GM12878 (cell line): Measurements from ENCODE around the gene WIPF2. TPM values are rescaled to one million over a fixed set of nuclear protein-coding genes. Genes with fewer than 3 reads are reported as not detected.

Source experiments
- ATAC-seq: fragments of 200-7000 bp; cut with Tn5 transposase; 3 replicates; pipeline ENCODE4 v1.9.1; 2020; ENCODE audit warnings: mild to moderate bottlenecking, moderate library complexity
- BruUV-seq: library from RNA; stranded (reverse); fragments of 400-500 nt; replicated peaks from 2 replicates; lab custom pipeline; 2021; lab: Mats Ljungman, UMichigan
- CTCF ChIA-PET: fragments of 300-600 bp; sonication (Branson Sonifier 250); formaldehyde crosslinking; extraction: SDS; loops from one replicate; lab custom pipeline; 2021; ENCODE audit warnings: inconsistent platforms; lab: Yijun Ruan, JAX
- POLR2A ChIA-PET: fragments of 350-600 bp; formaldehyde crosslinking; extraction: SDS; loops from one replicate; lab custom pipeline; 2021; ENCODE audit warnings: inconsistent platforms; lab: Charles Lee
- RAD21 ChIA-PET: fragments of 300-600 bp; sonication (Branson Sonifier 250); formaldehyde crosslinking; loops from one replicate; lab custom pipeline; 2023; ENCODE audit warnings: antibody characterized with exemption; ENCODE audit not compliant: unreplicated experiment; lab: Charles Lee
- SMC1A ChIA-PET: fragments of 300-600 bp; sonication (Branson Sonifier 250); formaldehyde crosslinking; loops from one replicate; lab custom pipeline; 2023; ENCODE audit not compliant: unreplicated experiment, uncharacterized antibody; lab: Charles Lee
- DNase-seq: peaks from one replicate; pipeline ENCODE4 v3.0.0-alpha.2; 2011; ENCODE audit warnings: low read depth, low spot score
- FAIRE-seq: peaks from 3 replicates; lab custom pipeline; 2011; peaks lifted over from hg19 to GRCh38; lab: Jason Lieb, UNC
- H2AFZ ChIP-seq: 2 replicates; pipeline ENCODE4 v1.6.0; 2011; ENCODE audit warnings: low read depth, low read length, control low read depth; ENCODE audit not compliant: control insufficient read depth
- H3K27ac ChIP-seq: 2 replicates; pipeline ENCODE4 v1.5.1; 2011; ENCODE audit warnings: control low read depth; ENCODE audit not compliant: control insufficient read depth, insufficient read depth
- H3K27me3 ChIP-seq, 2 experiments: replicated peaks in 1 of 2; 2 replicates each; pipeline versions ENCODE4 v1.6.0 to v1.6.1; 2011; ENCODE audit warnings: low read length in 1 of 2; ENCODE audit not compliant: control insufficient read depth in 2 of 2, insufficient read depth in 2 of 2
- H3K36me3 ChIP-seq, 2 experiments: 2 replicates each; pipeline ENCODE4 v1.5.1; 2011; ENCODE audit warnings: low read length in 1 of 2; ENCODE audit not compliant: control insufficient read depth in 2 of 2, insufficient read depth in 2 of 2
- H3K4me1 ChIP-seq: 2 replicates; pipeline ENCODE4 v1.6.1; 2011; ENCODE audit warnings: mild to moderate bottlenecking, low read length, moderate library complexity, mixed read lengths; ENCODE audit not compliant: control insufficient read depth, insufficient read depth
- H3K4me2 ChIP-seq: 2 replicates; pipeline ENCODE4 v1.6.0; 2011; ENCODE audit warnings: control low read depth; ENCODE audit not compliant: control insufficient read depth, insufficient read depth
- H3K4me3 ChIP-seq: fragments of 200-600 bp; sonication (generic); 2 replicates; pipeline ENCODE4 v1.5.1; 2016
- H3K79me2 ChIP-seq: 2 replicates; pipeline ENCODE4 v1.6.0; 2011; ENCODE audit warnings: low read length; ENCODE audit not compliant: control insufficient read depth, insufficient read depth
- H3K9ac ChIP-seq: 2 replicates; pipeline ENCODE4 v1.8.0; 2011; ENCODE audit warnings: low read length, control low read depth, mixed read lengths; ENCODE audit not compliant: control insufficient read depth, insufficient read depth
- H3K9me3 ChIP-seq: replicated peaks from 3 replicates; pipeline ENCODE4 v1.5.1; 2011; ENCODE audit warnings: mild to moderate bottlenecking, low read length; ENCODE audit not compliant: control insufficient read depth, insufficient read depth
- H4K20me1 ChIP-seq: 2 replicates; pipeline ENCODE4 v1.6.0; 2011; ENCODE audit not compliant: control insufficient read depth, insufficient read depth
- BRCA1 ChIP-seq: IDR thresholded peaks from 2 replicates; pipeline ENCODE4 v1.6.1; 2011; ENCODE audit warnings: low read depth, low read length, improper control_type of control experiment
- EGR1 ChIP-seq, 2 experiments: IDR thresholded peaks; 1 replicate in 1 of 2; 2 replicates in 1 of 2; pipeline ENCODE4 v1.6.1; 2011 to 2012; ENCODE audit warnings: low read depth in 2 of 2, low read length in 2 of 2, borderline replicate concordance in 1 of 2, mild to moderate bottlenecking in 1 of 2, moderate library complexity in 1 of 2
- FOXM1 ChIP-seq: IDR thresholded peaks from 2 replicates; pipeline ENCODE4 v1.6.1; 2012; ENCODE audit warnings: low read depth, mild to moderate bottlenecking, inconsistent platforms, low read length, moderate library complexity
- POU2F2 ChIP-seq: IDR thresholded peaks from 3 replicates; pipeline ENCODE4 v1.6.1; 2011; ENCODE audit warnings: low read depth, mild to moderate bottlenecking, low read length, borderline replicate concordance
- RAD21 ChIP-seq: IDR thresholded peaks from 2 replicates; pipeline ENCODE4 v1.6.1; 2011; ENCODE audit warnings: mild to moderate bottlenecking, low read depth, low read length, moderate library complexity; ENCODE audit not compliant: insufficient read depth
- SMARCA5 ChIP-seq: fragments of 450-650 bp; IDR thresholded peaks from 2 replicates; pipeline ENCODE4 v1.6.1; 2017; ENCODE audit warnings: mild to moderate bottlenecking
- SMC3 ChIP-seq: IDR thresholded peaks from 2 replicates; pipeline ENCODE4 v1.6.1; 2011; ENCODE audit warnings: low read length, improper control_type of control experiment, borderline replicate concordance
- WGBS: methylation state at CpG from one replicate; pipeline ENCODE4 v1.1.6; 2016; ENCODE audit warnings: low lambda C conversion rate; ENCODE audit not compliant: insufficient replicate concordance, insufficient coverage; ENCODE audit errors: missing lambda C conversion rate; 5-methylcytosine and 5-hydroxymethylcytosine counted together
- in situ Hi-C: fragments of 300-500 bp; cut with MboI; formaldehyde crosslinking; loops from 9 replicates; pipeline ENCODE4 v1.14.3; 2018; ENCODE audit warnings: mixed read lengths
- intact Hi-C: fragments of 100-400 bp; cut with micrococcal nuclease; formaldehyde crosslinking; loops from one replicate; pipeline ENCODE4 v1.14.2; 2022; ENCODE audit not compliant: unreplicated experiment
- polyA plus RNA-seq, 11 experiments: library from polyadenylated mRNA; depleted of rRNA in 4 of 11; unstranded in 6 of 11; stranded (reverse) in 5 of 11; fragments of >200 nt; fragmentation: Nextera tagmentation in 4 of 11; fragmentation: Illumina TruSeq in 1 of 11; extraction: Ambion mirVana in 4 of 11; extraction: Trizol in 1 of 11; gene quantifications; 1 replicate in 1 of 11; 2 replicates in 10 of 11; pipeline versions ENCODE4 v1.2.1 to v1.2.3, GENCODE V29; 2011 to 2016; ENCODE audit warnings: inconsistent platforms in 2 of 11, missing spikeins in 2 of 11, low read depth in 1 of 11
- total RNA-seq, 4 experiments: library from RNA; depleted of rRNA in 3 of 4; stranded (reverse); fragments of >200 nt in 3 of 4; fragmentation: Illumina TruSeq in 1 of 4; extraction: Trizol in 1 of 4; gene quantifications; 2 replicates each; pipeline versions ENCODE4 v1.2.1 to v1.2.3, GENCODE V29; 2013 to 2021
- TF ChIP-seq, protein P1 (sequence below), 3 experiments: IDR thresholded peaks in 2 of 3; conservative IDR thresholded peaks in 1 of 3; 2 replicates each; pipeline ENCODE4 v1.5.1; 2011; ENCODE audit warnings: low read depth in 3 of 3, low read length in 3 of 3, mild to moderate bottlenecking in 3 of 3, control low read depth in 2 of 3, moderate library complexity in 2 of 3, inconsistent platforms in 1 of 3, mixed read lengths in 1 of 3; ENCODE audit not compliant: control insufficient read depth in 2 of 3, insufficient read depth in 1 of 3; ENCODE audit errors: extremely low read depth in 1 of 3
- TF ChIP-seq, protein P2 (sequence below): fragments of 450-650 bp; IDR thresholded peaks from 2 replicates; pipeline ENCODE4 v1.6.1; 2017; ENCODE audit warnings: mild to moderate bottlenecking, moderate library complexity
- TF ChIP-seq, protein P3 (sequence below): IDR thresholded peaks from 2 replicates; pipeline ENCODE4 v1.6.1; 2012; ENCODE audit warnings: mild to moderate bottlenecking, low read depth, low read length

The WIPF2 gene
- total and polyA plus RNA-seq, 10 of the 15 experiments (the other 5 are each of a cell fraction or from before 2014, with no cell fraction given) = 4.2 to 20.8 (median 7.1) TPM

DNA sequence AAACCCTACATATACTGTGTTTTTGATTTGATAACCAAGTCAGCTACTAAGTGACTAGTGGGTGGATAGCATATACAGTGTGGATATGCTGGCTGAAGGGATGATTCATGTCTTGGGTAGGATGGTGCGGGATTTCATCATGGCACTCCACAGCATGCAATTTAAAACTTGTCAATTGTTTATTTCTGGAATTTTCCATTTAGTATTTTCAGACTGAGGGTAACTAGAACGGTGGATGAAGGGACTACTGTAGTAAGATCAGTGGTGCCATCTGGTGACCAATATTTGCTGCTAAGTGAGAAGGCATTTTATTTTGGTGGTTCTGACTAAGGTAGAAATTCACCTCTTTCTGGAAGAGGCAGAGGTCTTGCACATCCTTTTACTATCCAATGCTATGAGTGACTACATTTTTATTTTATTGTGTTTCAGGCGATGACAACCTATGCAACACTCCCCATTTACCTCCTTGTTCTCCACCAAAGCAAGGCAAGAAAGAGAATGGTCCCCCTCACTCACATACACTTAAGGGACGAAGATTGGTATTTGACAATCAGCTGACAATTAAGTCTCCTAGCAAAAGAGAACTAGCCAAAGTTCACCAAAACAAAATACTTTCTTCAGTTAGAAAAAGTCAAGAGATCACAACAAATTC, 71.7 kb downstream of the WIPF2 start:
- POLR2A ChIA-PET = interaction anchor here (0.5 to 0.6 kb wide), 2 partner anchors 148 to 728 kb away, joined by 5 to 6 read pairs; no protein-coding TSS in a partner anchor
- BruUV-seq = no TSS peak
- no peaks in the 10 kb centered on the region for H3K27me3 ChIP-seq
- SMC1A ChIA-PET = interaction anchor here (0.8 to 7.8 kb wide), 14 partner anchors 9 to 276 kb away, joined by 3 to 74 read pairs (median 7); partner anchors contain the start of genes CSF3, RARA and WIPF2
- H3K9ac ChIP-seq = no peak overlapping the region
- no peak for DNase-seq
- peak overlapping the region; percentile 45 for H3K4me2 ChIP-seq
- FAIRE-seq = peak; percentile 81
- peaks cover 3 to 8% of the 10 kb centered on the region in 2 experiments; a peak in 3 of 4 replicates for H3K36me3 ChIP-seq
- no peak overlapping the region for H3K27ac ChIP-seq
- CTCF ChIA-PET = interaction anchor here (0.7 to 13.0 kb wide), 29 partner anchors 9 to 278 kb away, joined by 3 to 186 read pairs (median 4); partner anchors contain the start of genes CSF3, RARA and WIPF2
- H2AFZ ChIP-seq = no peak overlapping the region
- intact Hi-C loops = loop anchor here (1.0 to 5.0 kb wide), 4 partner anchors 73 to 278 kb away; partner anchors contain the start of gene WIPF2
- peaks cover 9% of the 10 kb centered on the region for H3K4me1 ChIP-seq
- H3K4me3 ChIP-seq = 0 out of 2 replicates have a peak overlapping the region, but pooled peaks have one; percentile 29
- RAD21 ChIA-PET = interaction anchor here (0.6 to 4.2 kb wide), 9 partner anchors 10 to 190 kb away, joined by 3 to 44 read pairs (median 5); partner anchors contain the start of gene NR1D1
- no peaks in the 10 kb centered on the region for H3K9me3 ChIP-seq
- 55% methylated on average over 4 of the region's 4 CpGs for WGBS
- peak; percentile 27 for ATAC-seq
- peaks cover 35% of the 10 kb centered on the region for H3K79me2 ChIP-seq
- no peaks in the 10 kb centered on the region for H4K20me1 ChIP-seq
- in situ Hi-C loops = loop anchor here (25.0 kb wide), 1 partner anchor 278 kb away; the partner anchor contains the start of gene CSF3
- 0 out of 2 replicates have a peak, but pooled peaks have one; percentile 15 for TF ChIP-seq SMARCA5
- TF ChIP-seq RAD21 = peak; percentile 69
- TF ChIP-seq, protein P1, sequence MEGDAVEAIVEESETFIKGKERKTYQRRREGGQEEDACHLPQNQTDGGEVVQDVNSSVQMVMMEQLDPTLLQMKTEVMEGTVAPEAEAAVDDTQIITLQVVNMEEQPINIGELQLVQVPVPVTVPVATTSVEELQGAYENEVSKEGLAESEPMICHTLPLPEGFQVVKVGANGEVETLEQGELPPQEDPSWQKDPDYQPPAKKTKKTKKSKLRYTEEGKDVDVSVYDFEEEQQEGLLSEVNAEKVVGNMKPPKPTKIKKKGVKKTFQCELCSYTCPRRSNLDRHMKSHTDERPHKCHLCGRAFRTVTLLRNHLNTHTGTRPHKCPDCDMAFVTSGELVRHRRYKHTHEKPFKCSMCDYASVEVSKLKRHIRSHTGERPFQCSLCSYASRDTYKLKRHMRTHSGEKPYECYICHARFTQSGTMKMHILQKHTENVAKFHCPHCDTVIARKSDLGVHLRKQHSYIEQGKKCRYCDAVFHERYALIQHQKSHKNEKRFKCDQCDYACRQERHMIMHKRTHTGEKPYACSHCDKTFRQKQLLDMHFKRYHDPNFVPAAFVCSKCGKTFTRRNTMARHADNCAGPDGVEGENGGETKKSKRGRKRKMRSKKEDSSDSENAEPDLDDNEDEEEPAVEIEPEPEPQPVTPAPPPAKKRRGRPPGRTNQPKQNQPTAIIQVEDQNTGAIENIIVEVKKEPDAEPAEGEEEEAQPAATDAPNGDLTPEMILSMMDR (IDR thresholded peaks at IDR 0.05 in 2 of 3, conservative IDR thresholded peaks at IDR 0.05 in 1 of 3; ENCODE audit: control insufficient read depth in 2 of 3, extremely low read depth in 1 of 3, insufficient read depth in 1 of 3, low read depth in 3 of 3, low read length in 3 of 3) = peak; percentile 53 to 72 (median 58); a peak in 5 of 6 replicates
- 0 out of 2 replicates have a peak, but pooled peaks have one; percentile 23 for TF ChIP-seq FOXM1
- TF ChIP-seq, protein P2, sequence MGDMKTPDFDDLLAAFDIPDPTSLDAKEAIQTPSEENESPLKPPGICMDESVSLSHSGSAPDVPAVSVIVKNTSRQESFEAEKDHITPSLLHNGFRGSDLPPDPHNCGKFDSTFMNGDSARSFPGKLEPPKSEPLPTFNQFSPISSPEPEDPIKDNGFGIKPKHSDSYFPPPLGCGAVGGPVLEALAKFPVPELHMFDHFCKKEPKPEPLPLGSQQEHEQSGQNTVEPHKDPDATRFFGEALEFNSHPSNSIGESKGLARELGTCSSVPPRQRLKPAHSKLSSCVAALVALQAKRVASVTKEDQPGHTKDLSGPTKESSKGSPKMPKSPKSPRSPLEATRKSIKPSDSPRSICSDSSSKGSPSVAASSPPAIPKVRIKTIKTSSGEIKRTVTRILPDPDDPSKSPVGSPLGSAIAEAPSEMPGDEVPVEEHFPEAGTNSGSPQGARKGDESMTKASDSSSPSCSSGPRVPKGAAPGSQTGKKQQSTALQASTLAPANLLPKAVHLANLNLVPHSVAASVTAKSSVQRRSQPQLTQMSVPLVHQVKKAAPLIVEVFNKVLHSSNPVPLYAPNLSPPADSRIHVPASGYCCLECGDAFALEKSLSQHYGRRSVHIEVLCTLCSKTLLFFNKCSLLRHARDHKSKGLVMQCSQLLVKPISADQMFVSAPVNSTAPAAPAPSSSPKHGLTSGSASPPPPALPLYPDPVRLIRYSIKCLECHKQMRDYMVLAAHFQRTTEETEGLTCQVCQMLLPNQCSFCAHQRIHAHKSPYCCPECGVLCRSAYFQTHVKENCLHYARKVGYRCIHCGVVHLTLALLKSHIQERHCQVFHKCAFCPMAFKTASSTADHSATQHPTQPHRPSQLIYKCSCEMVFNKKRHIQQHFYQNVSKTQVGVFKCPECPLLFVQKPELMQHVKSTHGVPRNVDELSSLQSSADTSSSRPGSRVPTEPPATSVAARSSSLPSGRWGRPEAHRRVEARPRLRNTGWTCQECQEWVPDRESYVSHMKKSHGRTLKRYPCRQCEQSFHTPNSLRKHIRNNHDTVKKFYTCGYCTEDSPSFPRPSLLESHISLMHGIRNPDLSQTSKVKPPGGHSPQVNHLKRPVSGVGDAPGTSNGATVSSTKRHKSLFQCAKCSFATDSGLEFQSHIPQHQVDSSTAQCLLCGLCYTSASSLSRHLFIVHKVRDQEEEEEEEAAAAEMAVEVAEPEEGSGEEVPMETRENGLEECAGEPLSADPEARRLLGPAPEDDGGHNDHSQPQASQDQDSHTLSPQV = no peak
- TF ChIP-seq SMC3 = peak; percentile 70; the same call in 1 of the 2 replicates
- TF ChIP-seq, protein P3, sequence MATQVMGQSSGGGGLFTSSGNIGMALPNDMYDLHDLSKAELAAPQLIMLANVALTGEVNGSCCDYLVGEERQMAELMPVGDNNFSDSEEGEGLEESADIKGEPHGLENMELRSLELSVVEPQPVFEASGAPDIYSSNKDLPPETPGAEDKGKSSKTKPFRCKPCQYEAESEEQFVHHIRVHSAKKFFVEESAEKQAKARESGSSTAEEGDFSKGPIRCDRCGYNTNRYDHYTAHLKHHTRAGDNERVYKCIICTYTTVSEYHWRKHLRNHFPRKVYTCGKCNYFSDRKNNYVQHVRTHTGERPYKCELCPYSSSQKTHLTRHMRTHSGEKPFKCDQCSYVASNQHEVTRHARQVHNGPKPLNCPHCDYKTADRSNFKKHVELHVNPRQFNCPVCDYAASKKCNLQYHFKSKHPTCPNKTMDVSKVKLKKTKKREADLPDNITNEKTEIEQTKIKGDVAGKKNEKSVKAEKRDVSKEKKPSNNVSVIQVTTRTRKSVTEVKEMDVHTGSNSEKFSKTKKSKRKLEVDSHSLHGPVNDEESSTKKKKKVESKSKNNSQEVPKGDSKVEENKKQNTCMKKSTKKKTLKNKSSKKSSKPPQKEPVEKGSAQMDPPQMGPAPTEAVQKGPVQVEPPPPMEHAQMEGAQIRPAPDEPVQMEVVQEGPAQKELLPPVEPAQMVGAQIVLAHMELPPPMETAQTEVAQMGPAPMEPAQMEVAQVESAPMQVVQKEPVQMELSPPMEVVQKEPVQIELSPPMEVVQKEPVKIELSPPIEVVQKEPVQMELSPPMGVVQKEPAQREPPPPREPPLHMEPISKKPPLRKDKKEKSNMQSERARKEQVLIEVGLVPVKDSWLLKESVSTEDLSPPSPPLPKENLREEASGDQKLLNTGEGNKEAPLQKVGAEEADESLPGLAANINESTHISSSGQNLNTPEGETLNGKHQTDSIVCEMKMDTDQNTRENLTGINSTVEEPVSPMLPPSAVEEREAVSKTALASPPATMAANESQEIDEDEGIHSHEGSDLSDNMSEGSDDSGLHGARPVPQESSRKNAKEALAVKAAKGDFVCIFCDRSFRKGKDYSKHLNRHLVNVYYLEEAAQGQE = no peak
- TF ChIP-seq EGR1 (IDR thresholded peaks at IDR 0.05; ENCODE audit: borderline replicate concordance in 1 of 2, low read depth in 2 of 2, low read length in 2 of 2) = no peak
- TF ChIP-seq POU2F2 = no peak
- no peak for TF ChIP-seq BRCA1
